Activated CD4-positive, CD25-positive, alpha-beta regulatory T cell treated with anti-CD3 and anti-CD28 coated beads, Interleukin-2, amount 50 U/mL, for 72 hours (primary cell): Measurements from ENCODE around the gene B3GNT3.

ENCODE experiments used
- DNase-seq: peaks from one replicate; pipeline ENCODE4 v3.0.0; 2021

Gene B3GNT3

GRCh38 chr19:17835182-17836006 lies 40.5 kb downstream of the B3GNT3 start:
- DNase-seq: no peak

GRCh38 chr19:17836530-17836929 lies 41.6 kb downstream of the B3GNT3 start:
- no peak for DNase-seq

- DNase-seq: no peak
These were observed 43.0 kb downstream of the B3GNT3 start for GRCh38 chr19:17837972-17838371.

DNA sequence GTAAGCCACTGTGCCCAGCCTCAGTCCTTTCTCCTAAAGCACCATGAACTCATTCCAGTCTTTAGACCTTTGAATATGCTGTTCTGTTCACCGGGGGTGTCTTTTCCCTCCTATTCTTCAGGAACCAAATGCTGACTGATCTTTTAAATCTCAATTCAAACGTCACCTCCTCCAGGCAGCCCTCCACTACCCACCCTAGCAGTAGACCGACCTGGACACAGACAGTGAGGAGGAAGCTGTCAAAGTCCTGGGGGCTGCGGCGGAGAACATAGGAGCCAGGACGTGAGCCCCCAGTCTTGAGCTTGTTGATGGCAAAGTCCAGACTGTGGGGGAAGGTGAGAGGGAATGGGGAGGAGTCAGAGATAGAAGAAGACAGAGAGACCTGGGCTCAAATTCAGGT lies 45.1 kb downstream of the B3GNT3 start:
- no peak for DNase-seq

- DNase-seq: no peak
These were observed 46.5 kb downstream of the B3GNT3 start for GRCh38 chr19:17841371-17841809.

DNA sequence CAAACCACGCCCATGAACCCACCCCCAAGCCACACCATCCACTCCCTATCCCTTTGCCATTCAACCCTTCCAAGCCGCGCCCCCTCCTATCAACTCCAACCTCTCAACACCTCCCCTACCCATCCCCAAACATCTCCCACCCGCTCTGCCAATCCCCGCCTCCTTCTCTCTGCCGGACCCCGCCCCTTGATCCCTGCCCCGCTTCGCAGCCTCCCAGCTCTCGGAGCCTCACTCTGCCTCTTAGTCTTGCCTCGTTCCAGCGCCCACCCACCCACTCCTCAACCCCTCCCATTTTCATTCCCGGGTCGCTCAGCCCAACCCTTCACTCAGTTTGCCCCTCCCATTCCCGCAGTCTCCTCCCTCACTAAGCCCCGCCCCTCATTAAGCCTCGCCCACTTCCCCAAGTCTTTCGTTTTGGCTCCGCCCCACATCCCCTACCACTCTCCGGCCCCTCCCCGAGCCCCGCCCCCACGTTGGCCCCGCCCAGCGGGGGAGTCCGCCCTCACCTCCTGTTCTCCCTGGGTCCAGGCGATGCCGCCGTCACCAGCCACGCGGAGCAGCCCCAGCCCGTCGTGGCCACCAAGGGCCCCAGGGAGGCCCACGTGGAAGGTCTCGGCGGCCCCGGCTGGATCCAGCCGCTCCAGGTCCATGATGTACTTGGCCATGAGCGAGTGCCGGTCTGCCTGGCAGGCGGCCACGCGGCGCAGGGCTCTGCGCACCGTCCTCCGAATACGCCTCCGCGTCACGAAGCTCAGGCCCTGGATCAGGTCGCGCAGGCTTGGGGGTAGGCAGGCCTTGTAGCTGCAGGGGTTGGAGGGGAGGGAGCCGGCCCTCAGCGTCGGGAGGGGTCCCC lies 47.1 kb downstream of the B3GNT3 start:
- DNase-seq: peak; percentile 72

DNA sequence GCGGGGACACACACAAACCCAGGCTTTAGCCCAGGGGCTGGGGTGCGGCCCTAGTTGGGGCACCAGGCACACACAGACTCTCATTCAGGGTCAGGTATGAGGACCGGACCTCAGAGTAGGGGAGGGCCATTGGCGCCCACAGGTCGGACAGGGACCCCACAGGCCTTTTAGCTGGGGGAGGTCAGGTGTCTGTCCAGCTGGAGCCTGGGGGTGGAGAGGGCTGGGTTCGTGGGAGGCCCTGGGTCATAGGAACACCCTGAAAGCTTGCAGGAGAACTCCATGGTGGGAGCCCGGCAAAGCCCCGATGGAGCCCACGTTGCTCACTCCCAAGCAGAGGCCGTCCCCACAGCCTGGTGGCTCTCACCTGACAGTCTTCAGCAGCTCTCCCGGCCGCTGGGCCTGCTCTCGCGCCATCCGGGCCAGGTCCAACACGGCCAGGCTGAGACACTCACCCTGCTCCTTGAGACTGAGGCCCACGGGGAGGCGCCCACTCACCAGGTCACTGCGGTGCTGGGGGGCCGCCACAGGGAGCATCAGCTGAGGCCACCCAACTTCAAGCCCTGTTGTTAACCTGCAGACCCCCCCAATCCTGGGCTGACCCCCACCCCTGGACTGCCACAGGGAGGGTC lies 47.8 kb downstream of the B3GNT3 start:
- DNase-seq: no peak

DNA sequence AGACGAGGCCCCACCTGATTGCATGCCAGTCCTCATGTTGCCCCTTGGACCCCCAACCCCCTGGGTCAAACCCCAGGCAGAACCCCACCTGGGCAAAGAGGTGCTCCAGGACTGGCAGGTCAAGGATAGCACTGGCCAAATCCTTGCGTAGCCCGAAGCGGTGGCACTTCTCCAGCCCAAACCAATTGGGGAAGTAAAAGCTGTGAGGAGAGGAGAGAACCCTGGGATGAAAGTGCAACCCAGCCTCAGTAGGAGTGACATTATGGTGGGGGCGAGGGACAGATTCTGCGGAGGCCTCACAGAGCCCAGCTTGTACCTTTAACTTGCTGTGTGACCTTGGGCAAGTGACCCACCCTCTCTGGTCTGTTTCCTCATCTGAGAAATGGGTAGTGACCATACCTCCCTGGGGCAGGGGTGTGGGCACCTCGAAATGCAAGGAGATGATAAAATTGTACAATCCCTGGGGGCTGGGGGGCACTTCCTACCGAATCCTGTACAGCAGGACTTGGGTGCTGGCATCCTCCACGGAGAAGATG lies 48.4 kb downstream of the B3GNT3 start:
- no peak for DNase-seq

GRCh38 chr19:17843908-17844490 lies 49.1 kb downstream of the B3GNT3 start:
- DNase-seq: no peak

DNA sequence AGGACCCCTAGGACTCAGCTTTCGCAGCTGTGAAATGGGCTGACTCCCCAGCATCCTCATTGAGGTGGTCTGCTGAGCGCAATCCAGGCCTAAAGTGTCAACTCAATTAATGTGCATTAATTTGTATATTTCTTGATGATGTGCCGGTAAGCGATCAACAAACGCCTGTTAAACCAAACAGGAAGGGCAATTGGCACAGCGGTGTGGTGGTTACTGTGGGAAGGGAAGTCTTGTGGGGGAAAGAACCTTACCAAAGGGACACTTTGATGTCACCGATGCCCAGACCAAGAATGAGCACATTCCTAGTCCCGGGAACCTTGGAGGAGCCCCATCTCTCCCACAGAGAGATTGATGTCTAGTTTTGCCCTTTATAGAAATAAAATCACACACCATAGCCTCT lies 51.2 kb downstream of the B3GNT3 start:
- DNase-seq: no peak

DNA sequence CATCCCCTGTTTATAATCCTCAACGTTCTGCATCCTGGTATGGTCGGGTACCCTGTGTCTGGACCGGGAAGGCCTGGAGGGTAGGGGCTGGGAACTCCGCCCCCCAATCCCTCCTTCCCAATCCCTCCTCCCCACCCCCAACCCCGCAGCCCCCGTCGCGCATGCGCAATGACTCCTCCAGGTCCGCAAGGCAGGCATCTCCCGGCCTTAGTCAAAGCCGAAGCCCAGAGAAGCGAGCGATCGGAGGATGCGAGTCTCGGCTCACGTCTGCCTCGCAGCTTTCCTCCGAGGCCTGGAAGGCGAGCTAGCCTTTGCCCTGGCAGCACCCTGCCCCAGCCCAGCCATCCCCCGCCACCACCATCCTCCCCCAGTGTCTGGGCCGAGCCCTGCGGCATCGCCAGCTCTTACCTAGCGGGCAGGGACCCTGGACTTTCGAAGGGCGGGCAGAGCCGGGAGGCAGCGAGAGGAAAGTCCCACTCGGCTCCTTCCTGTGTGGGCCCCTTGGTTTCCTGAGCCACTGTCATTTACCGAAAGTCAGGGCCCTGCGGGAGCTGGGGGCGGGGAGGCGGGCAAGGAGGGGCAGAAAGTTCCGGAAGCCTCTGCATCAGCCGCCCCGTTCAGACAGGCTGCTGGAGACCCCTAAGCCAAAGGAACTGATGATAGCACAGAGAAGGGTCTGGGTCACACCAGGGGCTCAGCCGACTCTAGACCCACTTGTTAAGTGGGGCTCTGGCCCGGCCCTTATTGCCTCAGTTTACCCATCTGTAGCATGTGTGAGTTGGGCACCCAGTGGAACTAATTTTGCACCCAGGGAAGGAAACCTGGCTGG lies 52.8 kb downstream of the B3GNT3 start, which contains the start of gene JAK3:
TSS of gene JAK3 (minus strand) at position 445 of the 829 bp plus-strand sequence. CDS start 3,565 bp downstream, outside the sequence.
- DNase-seq: peak; percentile 78

- no peak for DNase-seq
These were observed 53.8 kb downstream of the B3GNT3 start for GRCh38 chr19:17848595-17849292.

GRCh38 chr19:17854061-17854460 lies 59.1 kb downstream of the B3GNT3 start:
- DNase-seq: no peak

DNA sequence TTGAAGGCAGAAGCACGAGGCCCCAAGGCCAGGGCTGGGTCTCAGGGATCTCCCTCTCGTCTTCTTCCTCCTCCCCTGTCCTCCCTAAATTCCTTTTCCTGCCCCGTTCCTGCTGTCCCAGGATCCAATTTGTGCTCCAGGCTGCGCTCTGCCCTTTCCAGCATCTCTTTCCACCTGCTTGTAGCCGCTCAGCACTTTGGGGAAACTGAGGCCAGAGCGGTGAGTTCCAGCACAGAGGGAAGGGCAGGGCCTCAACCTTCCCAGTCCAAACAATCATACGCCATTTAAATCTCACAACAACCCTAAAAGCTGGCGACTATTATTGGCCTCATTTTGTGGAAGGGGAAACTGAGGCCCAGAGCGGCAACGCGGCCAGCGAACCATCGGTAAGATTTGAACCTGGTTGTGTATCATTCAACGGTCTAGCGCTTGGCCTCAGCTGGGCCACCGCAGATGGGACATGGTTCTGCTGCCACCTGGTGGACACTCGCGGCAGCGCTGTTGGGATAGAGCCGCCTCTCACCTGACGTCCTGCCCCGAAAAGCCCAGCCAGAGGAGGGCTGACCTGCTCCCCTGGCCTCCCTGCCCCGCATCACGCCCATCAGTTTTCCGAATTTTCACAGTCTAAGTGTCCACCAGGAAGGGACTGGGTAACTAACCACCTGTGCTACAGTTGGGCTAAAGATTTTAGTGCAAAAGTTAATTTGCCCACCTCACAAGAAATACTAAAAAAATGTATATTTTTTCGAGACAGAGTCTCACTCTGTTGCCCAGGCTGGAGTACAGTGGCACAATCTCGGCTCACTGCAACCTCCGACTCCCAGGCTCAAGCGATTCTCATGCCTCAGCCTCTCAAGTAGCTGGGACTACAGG lies 60.6 kb downstream of the B3GNT3 start:
- DNase-seq: peak; percentile 97

DNA sequence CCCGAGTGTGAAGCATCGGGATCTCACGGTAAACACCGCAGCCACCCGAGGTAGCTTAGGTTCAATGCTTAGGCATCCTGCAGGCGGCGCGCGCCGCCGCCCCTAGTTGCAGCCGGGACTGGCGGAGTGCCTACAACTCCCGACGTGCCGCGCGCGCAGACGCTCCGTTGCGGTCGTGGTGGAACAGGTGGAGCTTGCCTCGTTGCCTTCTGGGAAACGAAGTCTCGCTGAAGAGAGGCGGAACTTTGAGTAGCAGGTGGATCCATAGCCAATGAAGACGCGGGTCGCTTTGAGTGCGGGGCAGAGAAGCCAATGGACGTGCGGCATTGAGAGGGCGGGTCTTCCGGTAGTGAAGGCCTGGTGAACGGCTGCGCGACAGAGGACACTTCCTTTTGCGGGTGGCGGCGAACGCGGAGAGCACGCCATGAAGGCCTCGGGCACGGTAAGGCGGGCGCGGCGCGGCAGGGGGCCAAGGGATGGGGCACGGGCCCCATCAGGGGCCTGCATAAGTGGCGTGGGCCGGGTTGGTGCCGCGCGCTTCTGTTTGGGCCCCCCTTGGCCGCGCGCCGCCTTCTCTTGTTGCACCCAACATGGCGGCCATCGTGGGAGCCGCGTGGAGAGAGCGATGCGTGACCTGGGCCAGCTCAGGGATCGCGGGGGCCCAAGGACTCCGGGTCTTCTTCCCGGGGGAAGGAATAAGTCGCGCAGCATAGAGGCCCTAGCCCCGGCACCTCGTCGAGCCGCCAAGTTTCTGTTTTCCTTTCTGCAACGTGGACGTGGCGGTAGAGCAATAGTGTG lies 64.8 kb downstream of the B3GNT3 start, which contains the start of gene RPL18A:
TSS of gene RPL18A (plus strand) at position 378 of the 798 bp plus-strand sequence. CDS start at position 425, 47 bp downstream.
- DNase-seq: peak; percentile 94

DNA sequence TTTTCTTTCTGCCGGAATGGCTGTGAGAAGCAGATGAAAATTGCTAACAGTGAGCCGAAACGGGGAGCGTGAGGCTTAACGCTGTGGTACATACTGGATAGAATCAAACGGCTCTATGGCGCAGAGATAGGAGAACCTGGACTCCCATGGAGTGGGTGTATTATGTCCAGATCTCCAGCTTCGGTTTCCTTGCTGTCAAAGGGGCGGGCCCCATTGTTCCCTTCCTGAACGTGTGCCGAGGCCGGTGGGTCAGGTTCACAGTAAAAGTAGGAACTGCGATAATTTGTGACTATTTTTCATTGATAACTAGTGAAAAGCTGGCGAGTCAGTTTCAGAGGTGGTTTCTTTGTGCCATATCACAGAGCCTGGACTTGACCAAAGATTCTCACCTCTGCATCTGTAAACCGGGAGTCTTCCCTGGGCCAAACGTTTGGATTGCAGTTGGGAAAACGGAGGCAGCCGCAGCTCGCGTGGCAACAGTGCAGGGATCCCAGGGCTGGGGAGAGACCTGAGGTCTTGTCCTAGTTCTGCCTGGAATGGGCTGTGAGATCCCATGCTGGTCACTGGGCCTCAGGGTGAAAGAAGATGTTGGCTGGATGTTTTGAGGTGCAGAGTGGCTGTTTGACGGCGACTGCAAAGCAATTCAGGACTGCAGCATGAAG lies 65.5 kb downstream of the B3GNT3 start:
- DNase-seq: no peak

DNA sequence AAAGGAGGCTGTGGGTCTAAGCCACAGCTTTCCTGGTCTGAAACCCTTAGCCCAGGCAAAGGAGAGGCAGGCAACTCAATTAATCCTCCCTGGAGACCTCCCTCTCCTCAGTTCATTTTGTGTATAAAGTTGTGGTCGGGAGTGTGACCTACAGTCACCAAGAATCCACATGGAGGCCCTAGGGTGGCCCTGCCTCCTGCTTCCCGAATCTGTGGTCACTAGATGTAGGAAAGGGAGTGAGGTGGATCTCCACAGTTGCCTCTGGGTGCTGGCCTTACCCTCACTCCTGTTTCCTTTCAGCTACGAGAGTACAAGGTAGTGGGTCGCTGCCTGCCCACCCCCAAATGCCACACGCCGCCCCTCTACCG lies 66.0 kb downstream of the B3GNT3 start:
- no peak for DNase-seq
